ENCODE measurements around the gene TNFRSF8. TPM values are rescaled to one million over a fixed set of nuclear protein-coding genes. Genes with fewer than 3 reads are reported as not detected.

Gene TNFRSF8
- polyA plus RNA-seq, 1 of the 3 experiments (the other 2 are of a cell fraction): 0.07 TPM

- no peaks in the 10 kb centered on the region for H4K20me1 ChIP-seq (ENCODE audit: insufficient read depth)
- H3K9me2 ChIP-seq: no peaks in the 10 kb centered on the region
- TF ChIP-seq FOXJ3 (CRISPR knock-in tag; IDR thresholded peaks at IDR 0.05) (no peak), NRF1 (IDR thresholded peaks at IDR 0.05; ENCODE audit: low read depth, low read length) (no peak), USF1 (IDR thresholded peaks at IDR 0.05; ENCODE audit: borderline replicate concordance, low read depth) (no peak), POLR2AphosphoS5 (IDR thresholded peaks at IDR 0.05; ENCODE audit: low read depth, low read length) (no peak), FOXM1 (IDR thresholded peaks at IDR 0.05; ENCODE audit: low read depth) (no peak), TCF12 (IDR thresholded peaks at IDR 0.05) (no peak), GABPA (IDR thresholded peaks at IDR 0.05; ENCODE audit: low read depth) (no peak), SMC3 (IDR thresholded peaks at IDR 0.05; ENCODE audit: low read depth, low read length) (no peak), ZBTB33 (IDR thresholded peaks at IDR 0.05; ENCODE audit: borderline replicate concordance, low read depth) (no peak), NFIC (IDR thresholded peaks at IDR 0.05; ENCODE audit: borderline replicate concordance) (no peak), RCOR1 (IDR thresholded peaks at IDR 0.05; ENCODE audit: low read length) (no peak), IRF3 (IDR thresholded peaks at IDR 0.05; ENCODE audit: low read depth, low read length) (no peak), MAX (IDR thresholded peaks at IDR 0.05; ENCODE audit: low read depth) (no peak), REST (IDR thresholded peaks at IDR 0.05; ENCODE audit: low read depth, low read length) (no peak), FOSL2 (IDR thresholded peaks at IDR 0.05; ENCODE audit: borderline replicate concordance, low read depth) (no peak), GATA2 (CRISPR knock-in tag; IDR thresholded peaks at IDR 0.05) (no peak), PBX3 (IDR thresholded peaks at IDR 0.05) (no peak), RFX5 (IDR thresholded peaks at IDR 0.05; ENCODE audit: low read length) (no peak), YY1 (IDR thresholded peaks at IDR 0.05; ENCODE audit: low read depth) (no peak)
- CTCF ChIA-PET: interaction anchor here (6.2 kb wide), 1 partner anchor 43 kb away, joined by 37 read pairs; no protein-coding TSS in a partner anchor
- H3K9ac ChIP-seq: no peak overlapping the region
- POLR2A ChIA-PET: no interaction called here
- H3K27ac ChIP-seq (ENCODE audit: low read depth in 2 of 2, low read length in 1 of 2): no peak overlapping the region
- WGBS (ENCODE audit: low lambda C conversion rate): 50% methylated on average over 20 of the region's 33 CpGs
- peak overlapping the region; percentile 73; the same call in 1 of the 2 replicates for H3K4me2 ChIP-seq
- H3K9me3 ChIP-seq: no peaks in the 10 kb centered on the region
- H2AFZ ChIP-seq (ENCODE audit: low read depth): no peak overlapping the region
- peaks cover 15% of the 10 kb centered on the region for H3K27me3 ChIP-seq (ENCODE audit: insufficient read depth)
- H3K36me3 ChIP-seq (replicated peaks in 1 of 2; ENCODE audit: control insufficient read depth in 1 of 2, insufficient read depth in 2 of 2, low read length in 1 of 2): no peaks in the 10 kb centered on the region
- peaks cover 0 to 5% of the 10 kb centered on the region in 2 experiments; a peak in 1 of 4 replicates for H3K4me1 ChIP-seq (ENCODE audit: control insufficient read depth in 1 of 2, insufficient read depth in 2 of 2, low read depth in 1 of 2, low read length in 1 of 2)
- no peak for DNase-seq
- peak overlapping the region in 1 of 2 experiments; percentile 52; a peak in 3 of 4 replicates for H3K4me3 ChIP-seq (ENCODE audit: low read depth in 2 of 2, low read length in 1 of 2)
- no peaks in the 10 kb centered on the region for H3K79me2 ChIP-seq (ENCODE audit: insufficient read depth)
- no peaks in the 10 kb centered on the region for H3F3A ChIP-seq (replicated peaks; ENCODE audit: insufficient read depth)
These were observed 104.7 kb downstream of the TNFRSF8 start for GRCh38 chr1:12167493-12168429.
